Urothelium cell line (cell line): ENCODE results near the gene TBC1D9.

ENCODE experiments used
- DNase-seq: peaks from one replicate; pipeline ENCODE4 v3.0.0; 2011; ENCODE audit warnings: low spot score, mixed read lengths
- FAIRE-seq: peaks from 2 replicates; lab custom pipeline; 2011; peaks lifted over from hg19 to GRCh38; lab: Jason Lieb, UNC

Gene TBC1D9

GRCh38 chr4:140701071-140701470 is 55.1 kb downstream of the TBC1D9 start:
- FAIRE-seq (no peak), DNase-seq (no peak)

- FAIRE-seq (no peak), DNase-seq (no peak)
Observed at GRCh38 chr4:140697709-140698560, 58.2 kb downstream of the TBC1D9 start.

- FAIRE-seq (no peak), DNase-seq (no peak)
Observed at GRCh38 chr4:140695483-140695882, 60.7 kb downstream of the TBC1D9 start.

- FAIRE-seq (no peak), DNase-seq (no peak)
Observed at GRCh38 chr4:140693562-140693961, 62.6 kb downstream of the TBC1D9 start.

GRCh38 chr4:140691369-140691768 is 64.8 kb downstream of the TBC1D9 start:
- no peak for FAIRE-seq
- DNase-seq, result no peak

- FAIRE-seq, result no peak
Observed at GRCh38 chr4:140690093-140690492, 66.1 kb downstream of the TBC1D9 start.

GRCh38 chr4:140689623-140690022 is 66.6 kb downstream of the TBC1D9 start:
- FAIRE-seq, result no peak
- no peak for DNase-seq

More at GRCh38 chr4:140690093-140690492, 66.1 kb downstream of the TBC1D9 start:
- no peak for DNase-seq

- DNase-seq, result peak; percentile 14
- FAIRE-seq, result no peak
Observed at GRCh38 chr4:140688711-140689598, 67.2 kb downstream of the TBC1D9 start.

- no peak for FAIRE-seq
Observed at GRCh38 chr4:140686796-140687195, 69.4 kb downstream of the TBC1D9 start.

GRCh38 chr4:140684314-140684713 is 71.9 kb downstream of the TBC1D9 start:
- FAIRE-seq (no peak), DNase-seq (no peak)

More at GRCh38 chr4:140686796-140687195, 69.4 kb downstream of the TBC1D9 start:
- DNase-seq, result no peak

- FAIRE-seq (no peak), DNase-seq (no peak)
Observed at GRCh38 chr4:140681201-140681600, 75.0 kb downstream of the TBC1D9 start.

GRCh38 chr4:140680686-140681085 is 75.5 kb downstream of the TBC1D9 start:
- FAIRE-seq, result no peak
- no peak for DNase-seq

GRCh38 chr4:140679576-140679975 is 76.6 kb downstream of the TBC1D9 start:
- FAIRE-seq (no peak), DNase-seq (no peak)

GRCh38 chr4:140675599-140676231 is 80.5 kb downstream of the TBC1D9 start:
- no peak for FAIRE-seq
- DNase-seq, result no peak

GRCh38 chr4:140673729-140674128 is 82.5 kb downstream of the TBC1D9 start:
- FAIRE-seq (no peak), DNase-seq (no peak)

GRCh38 chr4:140672416-140672815 is 83.8 kb downstream of the TBC1D9 start:
- FAIRE-seq (no peak), DNase-seq (no peak)

GRCh38 chr4:140668111-140668510 is 88.1 kb downstream of the TBC1D9 start:
- no peak for DNase-seq
- no peak for FAIRE-seq

- no peak for FAIRE-seq
- DNase-seq, result no peak
Observed at GRCh38 chr4:140666889-140667614, 89.1 kb downstream of the TBC1D9 start.

GRCh38 chr4:140662082-140662869 is 93.9 kb downstream of the TBC1D9 start:
- DNase-seq (peak; percentile 19), FAIRE-seq (no peak)

GRCh38 chr4:140661550-140661949 is 94.6 kb downstream of the TBC1D9 start:
- FAIRE-seq, result no peak

More at GRCh38 chr4:140661550-140661949, 94.6 kb downstream of the TBC1D9 start:
- DNase-seq, result no peak
